Measurements from ENCODE around the gene NSG2. TPM values are rescaled to one million over a fixed set of nuclear protein-coding genes. Genes with fewer than 3 reads are reported as not detected.
"Not testable (repeated sequence)": the region's sequence is repeated elsewhere in the genome, so short reads cannot be mapped to it uniquely, and the experiment has no call there.

Gene NSG2
- total RNA-seq, 1 experiment from 2014 or later: not detected

DNA sequence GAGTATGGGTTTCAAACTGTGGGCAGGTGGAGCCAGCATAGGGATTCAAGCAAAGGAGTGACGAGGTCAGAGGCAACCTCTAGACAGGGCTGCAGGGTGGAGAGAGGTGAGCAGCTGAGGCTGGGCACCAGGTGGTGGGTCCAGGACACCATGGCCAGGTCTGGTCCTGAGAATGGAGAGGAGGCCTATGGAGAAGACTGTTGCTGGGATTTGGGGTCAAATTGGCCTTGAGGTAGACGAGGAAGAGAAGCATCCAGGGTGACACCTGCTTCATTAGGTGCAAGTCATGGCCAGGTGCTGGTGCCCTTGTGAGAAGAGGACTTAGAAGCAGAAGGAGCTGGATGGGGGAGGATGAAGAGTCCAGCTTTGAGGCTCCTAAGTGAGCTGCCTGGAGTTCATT lies 99.6 kb downstream of the NSG2 start:
- TF ChIP-seq, protein P1, sequence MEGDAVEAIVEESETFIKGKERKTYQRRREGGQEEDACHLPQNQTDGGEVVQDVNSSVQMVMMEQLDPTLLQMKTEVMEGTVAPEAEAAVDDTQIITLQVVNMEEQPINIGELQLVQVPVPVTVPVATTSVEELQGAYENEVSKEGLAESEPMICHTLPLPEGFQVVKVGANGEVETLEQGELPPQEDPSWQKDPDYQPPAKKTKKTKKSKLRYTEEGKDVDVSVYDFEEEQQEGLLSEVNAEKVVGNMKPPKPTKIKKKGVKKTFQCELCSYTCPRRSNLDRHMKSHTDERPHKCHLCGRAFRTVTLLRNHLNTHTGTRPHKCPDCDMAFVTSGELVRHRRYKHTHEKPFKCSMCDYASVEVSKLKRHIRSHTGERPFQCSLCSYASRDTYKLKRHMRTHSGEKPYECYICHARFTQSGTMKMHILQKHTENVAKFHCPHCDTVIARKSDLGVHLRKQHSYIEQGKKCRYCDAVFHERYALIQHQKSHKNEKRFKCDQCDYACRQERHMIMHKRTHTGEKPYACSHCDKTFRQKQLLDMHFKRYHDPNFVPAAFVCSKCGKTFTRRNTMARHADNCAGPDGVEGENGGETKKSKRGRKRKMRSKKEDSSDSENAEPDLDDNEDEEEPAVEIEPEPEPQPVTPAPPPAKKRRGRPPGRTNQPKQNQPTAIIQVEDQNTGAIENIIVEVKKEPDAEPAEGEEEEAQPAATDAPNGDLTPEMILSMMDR (IDR thresholded peaks at IDR 0.05; ENCODE audit: unreplicated experiment): no peak
- intact Hi-C loops (cut with micrococcal nuclease): no loop called here
- DNase-seq (ENCODE audit: unreplicated experiment): no peak
- no peak overlapping the region for H3K27ac Mint-ChIP-seq (ENCODE audit: low read depth, unreplicated experiment)
- no peaks in the 10 kb centered on the region for H3K9me3 Mint-ChIP-seq (ENCODE audit: unreplicated experiment)
- peaks cover 8% of the 10 kb centered on the region for H3K4me1 Mint-ChIP-seq (ENCODE audit: insufficient read depth, unreplicated experiment)
- ChIA-PET CTCF (interaction anchor here (0.7 to 1.4 kb wide), 3 partner anchors 10 to 212 kb away, joined by 3 to 4 read pairs (median 3); partner anchors contain the start of gene NSG2), POLR2A (interaction anchor here (0.6 kb wide), 1 partner anchor 49 kb away, joined by 5 read pairs; no protein-coding TSS in a partner anchor)
- no peak overlapping the region for H3K4me3 Mint-ChIP-seq (ENCODE audit: unreplicated experiment)
- no TSS peak for BruUV-seq (replicated peaks)
- H3K36me3 Mint-ChIP-seq (ENCODE audit: insufficient read depth, unreplicated experiment): no peaks in the 10 kb centered on the region
- peaks cover 21% of the 10 kb centered on the region for H3K27me3 Mint-ChIP-seq (ENCODE audit: insufficient read depth, unreplicated experiment)

DNA sequence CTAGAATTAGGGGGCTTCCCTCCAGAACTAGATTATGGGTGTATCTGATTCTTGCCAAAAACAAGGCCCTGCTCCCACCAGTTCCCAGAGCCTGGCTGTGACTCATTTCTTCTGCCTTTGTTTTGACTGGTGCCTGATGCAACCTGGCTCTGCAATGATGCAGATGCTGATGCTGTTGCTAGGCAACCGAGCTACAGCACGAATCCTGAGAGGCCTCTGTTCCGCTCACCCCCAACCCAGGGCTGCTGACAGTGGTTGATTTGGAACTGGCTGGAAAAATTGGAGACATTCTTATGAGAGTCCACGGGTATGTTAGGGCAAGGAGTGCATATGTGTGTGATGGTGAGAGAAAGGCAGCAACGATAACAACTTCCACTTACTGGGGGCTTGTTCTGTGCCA lies 100.3 kb downstream of the NSG2 start:
- H3K27me3 Mint-ChIP-seq (ENCODE audit: insufficient read depth, unreplicated experiment): peaks cover 21% of the 10 kb centered on the region
- TF ChIP-seq, protein P1 (IDR thresholded peaks at IDR 0.05; ENCODE audit: unreplicated experiment): no peak
- peaks cover 8% of the 10 kb centered on the region for H3K4me1 Mint-ChIP-seq (ENCODE audit: insufficient read depth, unreplicated experiment)
- no TSS peak for BruUV-seq (replicated peaks)
- H3K27ac Mint-ChIP-seq (ENCODE audit: low read depth, unreplicated experiment): no peak overlapping the region
- H3K9me3 Mint-ChIP-seq (ENCODE audit: unreplicated experiment): no peaks in the 10 kb centered on the region
- POLR2A ChIA-PET: no interaction called here
- H3K4me3 Mint-ChIP-seq (ENCODE audit: unreplicated experiment): no peak overlapping the region
- intact Hi-C loops (cut with micrococcal nuclease): no loop called here
- H3K36me3 Mint-ChIP-seq (ENCODE audit: insufficient read depth, unreplicated experiment): no peaks in the 10 kb centered on the region
- CTCF ChIA-PET: interaction anchor here (0.7 to 1.4 kb wide), 3 partner anchors 9 to 212 kb away, joined by 3 to 4 read pairs (median 3); partner anchors contain the start of gene NSG2
- peak; percentile 40 for DNase-seq (ENCODE audit: unreplicated experiment)

DNA sequence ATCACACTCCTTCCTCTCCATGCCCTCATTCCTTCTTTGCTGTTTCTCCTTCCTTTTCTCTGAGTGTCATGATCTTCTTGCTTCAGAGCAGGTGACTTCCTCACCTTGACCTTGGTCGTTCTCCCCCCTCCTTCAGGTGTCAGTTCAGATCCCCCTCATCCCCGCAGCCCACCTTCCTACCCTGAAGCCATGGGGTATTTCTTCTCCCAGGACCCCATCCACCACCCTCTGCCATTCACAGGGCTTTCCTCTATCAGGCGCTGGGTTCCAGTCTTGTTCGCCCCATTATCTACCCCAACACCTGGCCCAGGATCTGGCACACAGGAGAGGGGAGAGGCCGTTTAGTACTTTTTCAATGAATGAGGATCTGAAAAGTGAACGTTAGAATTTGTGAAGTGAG lies 101.0 kb downstream of the NSG2 start:
- H3K27ac Mint-ChIP-seq (ENCODE audit: low read depth, unreplicated experiment): no peak overlapping the region
- no peak overlapping the region for H3K4me3 Mint-ChIP-seq (ENCODE audit: unreplicated experiment)
- no TSS peak for BruUV-seq (replicated peaks)
- no peaks in the 10 kb centered on the region for H3K9me3 Mint-ChIP-seq (ENCODE audit: unreplicated experiment)
- TF ChIP-seq, protein P1 (IDR thresholded peaks at IDR 0.05; ENCODE audit: unreplicated experiment): no peak
- H3K4me1 Mint-ChIP-seq (ENCODE audit: insufficient read depth, unreplicated experiment): peaks cover 8% of the 10 kb centered on the region
- no peak for DNase-seq (ENCODE audit: unreplicated experiment)
- H3K36me3 Mint-ChIP-seq (ENCODE audit: insufficient read depth, unreplicated experiment): no peaks in the 10 kb centered on the region
- H3K27me3 Mint-ChIP-seq (ENCODE audit: insufficient read depth, unreplicated experiment): peaks cover 21% of the 10 kb centered on the region
- intact Hi-C loops (cut with micrococcal nuclease): no loop called here
- POLR2A ChIA-PET: no interaction called here
- CTCF ChIA-PET: no interaction called here

DNA sequence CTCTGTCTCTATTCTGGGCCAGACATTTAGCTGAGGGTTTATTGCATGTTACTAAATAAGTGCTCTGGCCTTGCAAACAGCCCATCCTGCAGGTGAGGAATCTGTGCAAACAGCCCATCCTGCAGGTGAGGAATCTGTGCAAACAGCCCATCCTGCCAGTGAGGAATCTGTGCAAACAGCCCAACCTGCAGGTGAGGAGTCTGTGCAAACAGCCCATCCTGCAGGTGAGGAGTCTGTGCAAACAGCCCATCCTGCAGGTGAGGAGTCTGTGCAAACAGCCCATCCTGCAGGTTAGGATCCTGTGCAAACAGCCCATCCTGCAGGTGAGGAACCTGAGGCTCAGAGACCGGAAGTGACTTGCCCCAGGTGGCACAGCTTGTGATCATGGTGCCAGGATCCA lies 101.5 kb downstream of the NSG2 start:
- H3K4me1 Mint-ChIP-seq (ENCODE audit: insufficient read depth, unreplicated experiment); H3K27ac Mint-ChIP-seq (ENCODE audit: low read depth, unreplicated experiment); POLR2A ChIA-PET; H3K36me3 Mint-ChIP-seq (ENCODE audit: insufficient read depth, unreplicated experiment); DNase-seq (ENCODE audit: unreplicated experiment); intact Hi-C loops (cut with micrococcal nuclease); H3K9me3 Mint-ChIP-seq (ENCODE audit: unreplicated experiment); CTCF ChIA-PET; H3K4me3 Mint-ChIP-seq (ENCODE audit: unreplicated experiment); BruUV-seq (replicated peaks): not testable (repeated sequence)
- H3K27me3 Mint-ChIP-seq (ENCODE audit: insufficient read depth, unreplicated experiment): peaks cover 21% of the 10 kb centered on the region

DNA sequence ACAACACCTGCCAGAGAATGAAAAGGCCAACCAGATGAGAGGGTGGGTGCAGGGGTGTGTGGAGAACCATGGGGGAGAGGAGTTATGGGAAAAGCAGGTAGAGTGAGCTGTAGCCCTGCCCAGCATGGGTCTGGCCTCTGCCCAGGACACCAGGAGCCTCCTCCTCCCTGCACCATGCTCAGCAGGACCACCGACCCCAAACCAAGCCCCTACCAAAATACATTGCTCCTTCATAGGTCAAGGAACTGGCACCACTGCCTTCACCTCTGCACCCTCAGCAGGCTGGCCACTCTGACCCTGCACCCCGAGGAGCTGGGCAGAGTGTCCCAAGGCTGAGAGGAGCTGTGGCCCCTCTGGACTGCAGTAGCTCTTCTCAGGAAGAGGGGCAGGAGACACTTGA lies 102.0 kb downstream of the NSG2 start:
- Mint-ChIP-seq H3K36me3 (ENCODE audit: insufficient read depth, unreplicated experiment) (no peaks in the 10 kb centered on the region), H3K4me1 (ENCODE audit: insufficient read depth, unreplicated experiment) (peaks cover 8% of the 10 kb centered on the region), H3K4me3 (ENCODE audit: unreplicated experiment) (no peak overlapping the region), H3K27me3 (ENCODE audit: insufficient read depth, unreplicated experiment) (peaks cover 21% of the 10 kb centered on the region), H3K9me3 (ENCODE audit: unreplicated experiment) (peaks cover under 1% of the 10 kb centered on the region), H3K27ac (ENCODE audit: low read depth, unreplicated experiment) (no peak overlapping the region)
- TF ChIP-seq, protein P1 (IDR thresholded peaks at IDR 0.05; ENCODE audit: unreplicated experiment): no peak
- ChIA-PET POLR2A (no interaction called here), CTCF (no interaction called here)
- no TSS peak for BruUV-seq (replicated peaks)
- intact Hi-C loops (cut with micrococcal nuclease): no loop called here
- DNase-seq (ENCODE audit: unreplicated experiment): no peak
